ENCODE results near the gene PNP.
"Not testable (repeated sequence)": the region's sequence is repeated elsewhere in the genome, so short reads cannot be mapped to it uniquely, and the experiment has no call there.

The PNP gene

DNA sequence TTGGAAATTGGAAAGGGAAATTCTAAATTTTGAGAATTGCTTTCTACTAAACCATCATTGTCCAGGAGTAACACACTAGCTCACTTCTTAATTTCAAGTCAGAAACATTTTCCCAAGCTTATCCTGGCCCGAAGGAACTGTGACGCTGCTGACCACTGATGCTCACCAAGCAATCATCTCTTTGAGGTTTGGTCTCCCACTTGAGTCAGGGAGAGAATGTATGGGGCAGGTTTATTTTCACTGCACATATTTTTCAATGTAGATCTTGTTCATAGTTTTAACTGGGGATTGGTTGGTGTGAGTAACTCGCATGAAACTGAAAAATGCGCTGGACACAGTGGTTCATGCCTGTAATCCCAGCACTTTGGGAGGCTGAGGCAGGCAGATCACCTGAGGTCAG lies 23.3 kb downstream of the PNP start:
- ATAC-seq, result no peak

- ATAC-seq, result no peak
Observed at GRCh38 chr14:20493634-20494033, 24.4 kb downstream of the PNP start.

DNA sequence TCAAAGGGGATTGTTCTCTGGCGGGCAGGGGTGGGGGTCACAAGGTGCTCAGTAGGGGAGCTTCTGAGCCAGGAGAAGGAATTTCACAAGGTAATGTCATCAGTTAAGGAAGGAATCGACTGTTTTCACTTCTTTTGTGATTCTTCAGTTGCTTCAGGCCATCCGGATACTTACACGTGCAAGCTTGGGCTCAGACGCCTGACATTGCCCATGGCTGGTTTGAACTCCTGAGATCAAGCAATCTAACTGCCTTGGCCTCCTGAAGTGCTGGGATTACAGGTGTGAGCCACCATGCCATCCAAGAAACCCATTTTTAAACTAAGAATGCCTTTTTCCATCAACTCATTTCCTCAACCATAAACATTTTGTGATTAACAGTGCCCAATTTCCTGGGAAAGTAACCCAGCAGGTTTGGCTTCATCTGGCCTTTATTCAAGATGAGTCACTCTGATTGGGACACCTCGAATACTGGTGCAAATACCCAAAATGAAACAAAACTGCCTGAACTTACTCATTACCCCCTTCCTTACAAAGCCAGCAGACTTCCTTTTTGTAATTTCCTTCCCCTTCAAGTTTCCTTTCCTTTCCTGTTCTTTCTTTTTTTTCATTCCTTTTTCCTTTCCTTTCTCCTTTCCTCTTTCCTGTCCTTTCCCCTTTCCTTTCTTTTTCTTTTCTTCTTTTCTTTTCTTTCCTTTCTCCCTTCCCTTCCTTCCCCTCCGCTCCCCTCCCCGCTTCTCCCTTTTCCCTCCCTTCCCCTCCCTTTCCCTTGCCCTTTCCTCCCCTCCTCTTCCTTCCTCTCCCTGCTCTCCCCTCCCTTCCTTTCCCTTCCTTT lies 25.9 kb downstream of the PNP start:
- ATAC-seq, result no peak

GRCh38 chr14:20498622-20499021 lies 29.4 kb downstream of the PNP start:
- no peak for ATAC-seq

- no peak for ATAC-seq
Observed at GRCh38 chr14:20499108-20499507, 29.9 kb downstream of the PNP start.

DNA sequence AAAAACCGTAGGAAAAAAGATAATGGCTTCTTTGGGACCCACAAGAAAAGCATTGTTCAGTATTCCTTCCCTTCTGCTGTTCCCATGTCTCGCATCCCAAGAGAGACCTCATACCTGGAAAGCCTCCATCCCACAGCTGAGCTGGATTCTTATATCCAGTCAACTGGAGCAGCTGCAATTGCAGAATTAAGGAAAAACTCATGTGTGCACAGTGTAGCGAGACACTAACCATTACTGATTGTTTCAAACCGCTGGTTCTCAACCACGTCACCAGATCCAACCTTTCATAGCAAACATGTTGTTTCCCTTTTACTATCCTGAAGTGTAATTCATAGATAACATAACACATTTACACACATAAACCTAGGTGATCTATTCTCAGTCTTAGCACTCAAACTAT lies 30.7 kb downstream of the PNP start:
- no peak for ATAC-seq

- ATAC-seq, result no peak
Observed at GRCh38 chr14:20501346-20501745, 32.1 kb downstream of the PNP start.

DNA sequence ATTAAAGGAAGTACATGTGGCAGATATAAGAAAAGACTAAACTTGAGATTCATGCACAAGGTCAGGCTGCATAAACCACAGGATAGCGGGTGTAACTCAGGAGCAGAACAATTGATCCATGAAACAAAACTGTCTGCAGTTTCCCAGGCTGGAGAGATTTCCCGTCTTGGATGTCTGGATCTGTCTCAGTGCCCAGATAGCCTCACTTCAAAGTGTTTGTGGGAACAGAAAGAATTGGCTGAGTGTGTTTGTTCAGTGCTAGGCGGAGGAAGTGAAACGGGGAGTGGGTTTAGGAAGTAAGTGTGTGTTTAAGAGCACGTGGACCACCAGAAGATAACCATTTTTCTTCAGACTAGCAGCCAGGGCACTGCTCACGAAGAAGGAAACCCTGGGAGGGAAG lies 34.7 kb downstream of the PNP start:
- ATAC-seq, result no peak

- not testable (repeated sequence) for ATAC-seq
Observed at GRCh38 chr14:20506276-20506675, 37.1 kb downstream of the PNP start.

DNA sequence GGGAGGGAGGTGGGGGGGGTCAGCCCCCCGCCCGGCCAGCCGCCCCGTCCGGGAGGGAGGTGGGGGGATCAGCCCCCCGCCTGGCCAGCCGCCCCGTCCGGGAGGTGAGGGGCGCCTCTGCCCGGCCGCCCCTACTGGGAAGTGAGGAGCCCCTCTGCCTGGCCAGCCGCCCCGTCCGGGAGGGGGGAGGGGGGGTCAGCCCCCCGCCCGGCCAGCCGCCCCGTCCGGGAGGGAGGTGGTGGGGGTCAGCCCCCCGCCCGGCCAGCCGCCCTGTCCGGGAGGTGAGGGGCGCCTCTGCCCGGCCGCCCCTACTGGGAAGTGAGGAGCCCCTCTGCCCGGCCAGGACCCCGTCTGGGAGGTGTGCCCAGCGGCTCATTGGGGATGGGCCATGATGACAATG lies 37.5 kb downstream of the PNP start:
- ATAC-seq, result not testable (repeated sequence)

DNA sequence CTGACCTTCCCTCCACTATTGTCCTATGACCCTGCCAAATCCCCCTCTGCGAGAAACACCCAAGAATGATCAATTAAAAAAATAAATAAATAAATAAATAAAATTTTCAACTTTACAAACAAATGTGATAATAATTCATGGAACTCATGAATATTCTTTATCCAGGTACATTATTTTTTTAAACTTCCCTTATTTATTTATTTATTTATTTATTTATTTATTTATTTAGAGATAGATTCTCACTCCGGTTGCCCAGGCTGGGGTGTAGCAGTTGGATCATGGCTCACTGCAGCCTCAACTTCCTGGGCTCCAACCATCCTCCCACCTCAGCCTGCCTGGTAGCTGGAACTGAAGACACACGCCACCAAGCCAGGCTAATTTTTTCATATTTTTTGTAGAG lies 38.3 kb downstream of the PNP start:
- not testable (repeated sequence) for ATAC-seq

DNA sequence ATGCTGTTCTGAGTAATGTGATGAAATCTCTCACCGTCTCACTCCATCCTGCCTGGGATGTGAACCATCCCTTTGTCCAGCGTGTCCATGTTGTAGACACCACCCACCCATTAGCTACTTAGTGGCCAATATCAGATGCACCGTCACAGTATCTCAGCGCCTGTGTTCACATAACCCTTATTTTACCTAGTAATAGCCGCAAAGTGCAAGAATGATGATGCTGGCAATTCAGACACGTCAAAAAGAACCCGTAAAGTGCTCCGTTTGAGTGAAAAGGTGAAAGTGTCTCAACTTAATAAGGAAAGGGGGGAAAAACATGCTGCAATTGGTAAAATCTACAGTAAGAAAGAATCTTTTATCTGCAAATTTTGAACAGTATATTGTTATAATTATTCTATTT lies 39.2 kb downstream of the PNP start:
- ATAC-seq, result no peak

DNA sequence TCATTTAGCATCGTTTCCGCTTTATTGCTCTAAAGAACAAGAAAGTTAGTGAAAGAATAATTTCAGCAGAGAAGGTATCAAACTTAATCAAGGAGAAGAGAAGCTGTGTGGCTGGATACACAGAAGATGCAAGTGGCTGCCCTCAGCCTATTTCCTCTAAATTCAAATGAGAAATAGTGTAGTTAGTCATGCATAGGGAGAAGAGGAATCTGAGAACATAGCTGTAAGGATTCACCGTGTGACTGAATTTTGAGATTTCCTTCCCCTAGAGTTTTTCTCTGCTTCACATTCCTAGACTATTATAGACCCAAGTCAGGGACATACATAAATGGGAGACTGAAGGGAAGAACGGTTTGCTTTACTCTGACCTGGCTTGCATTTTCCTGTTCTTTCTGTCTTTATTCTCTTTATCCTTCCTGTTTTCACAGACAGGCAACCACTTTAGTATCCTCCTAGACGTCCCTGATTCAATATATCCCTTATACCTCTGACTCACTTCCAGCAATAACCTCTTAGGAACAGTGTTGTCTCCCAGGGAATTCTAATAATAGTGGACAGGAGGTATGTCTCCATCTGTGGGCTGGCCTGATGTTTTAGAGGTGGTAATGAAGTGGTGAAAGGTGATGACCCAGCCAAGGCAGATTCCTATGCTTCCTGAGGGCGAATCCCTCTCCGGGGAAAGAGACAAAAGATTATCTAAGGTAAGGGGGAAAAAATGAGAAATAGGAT lies 43.1 kb downstream of the PNP start:
- ATAC-seq, result no peak

GRCh38 chr14:20515846-20516245 lies 46.6 kb downstream of the PNP start:
- ATAC-seq, result no peak

GRCh38 chr14:20516921-20517320 lies 47.7 kb downstream of the PNP start:
- no peak for ATAC-seq

GRCh38 chr14:20522332-20522731 lies 53.1 kb downstream of the PNP start:
- no peak for ATAC-seq

- no peak for ATAC-seq
Observed at GRCh38 chr14:20524027-20524426, 54.8 kb downstream of the PNP start.
